ENCODE data around the gene ATP9A. TPM values are rescaled to one million over a fixed set of nuclear protein-coding genes. Genes with fewer than 3 reads are reported as not detected.
A peak's percentile ranks its signal among the peaks of the same experiment; 100 is the strongest.

ATP9A gene
- total and polyA plus RNA-seq, 3 donors from 2014 or later: 46.4 to 128 (median 89.3) TPM

DNA sequence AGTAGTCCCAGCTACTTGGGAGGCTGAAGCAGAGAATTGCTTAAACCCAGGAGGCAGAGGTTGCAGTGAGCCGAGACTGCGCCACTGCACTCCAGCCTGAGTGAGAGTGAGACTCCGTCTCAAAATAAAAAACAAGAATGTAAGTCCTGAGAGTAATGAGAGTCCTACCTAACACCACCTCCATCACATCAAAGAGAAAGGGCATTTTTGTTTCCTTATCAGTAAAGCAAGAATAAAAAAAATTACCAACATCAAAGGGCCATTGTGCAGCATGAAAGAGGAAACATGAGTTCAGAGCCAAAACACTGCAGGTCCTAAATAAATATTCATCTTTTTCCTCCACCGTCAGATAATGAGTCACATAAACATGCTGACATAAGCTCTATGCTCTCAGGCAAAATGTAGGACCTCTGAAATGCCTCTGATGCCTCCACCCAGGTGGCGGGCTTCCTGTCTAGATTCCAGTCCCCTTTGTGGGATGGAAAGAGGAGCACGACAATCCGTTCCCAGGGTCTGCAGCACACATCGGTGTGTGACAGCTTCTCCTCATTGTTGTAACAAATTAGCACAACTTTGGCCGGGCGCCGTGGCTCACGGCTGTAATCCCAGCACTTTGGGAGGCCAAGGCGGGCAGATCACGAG, 7.2 kb downstream of the ATP9A start:
- no peaks in the 10 kb centered on the region for H3K27me3 ChIP-seq
- H3K36me3 ChIP-seq (ENCODE audit: low read depth, missing control alignments): no peaks in the 10 kb centered on the region
- TF ChIP-seq CTCF (IDR thresholded peaks at IDR 0.05) (no peak), POLR2A (IDR thresholded peaks at IDR 0.05) (no peak)
- DNase-seq: no peak
- H3K9me3 ChIP-seq: no peaks in the 10 kb centered on the region
- WGBS, 2 donors: 60 to 66% methylated on average over 13 to 14 of the region's 14 CpGs
- H3K27ac ChIP-seq: peak overlapping the region; percentile 36 to 53
- intact Hi-C loops (cut with DNase I; ENCODE audit: low total_unique reads): no loop called here
- peaks cover 21% of the 10 kb centered on the region for H3K4me1 ChIP-seq
- H3K4me3 ChIP-seq: no peak overlapping the region

DNA sequence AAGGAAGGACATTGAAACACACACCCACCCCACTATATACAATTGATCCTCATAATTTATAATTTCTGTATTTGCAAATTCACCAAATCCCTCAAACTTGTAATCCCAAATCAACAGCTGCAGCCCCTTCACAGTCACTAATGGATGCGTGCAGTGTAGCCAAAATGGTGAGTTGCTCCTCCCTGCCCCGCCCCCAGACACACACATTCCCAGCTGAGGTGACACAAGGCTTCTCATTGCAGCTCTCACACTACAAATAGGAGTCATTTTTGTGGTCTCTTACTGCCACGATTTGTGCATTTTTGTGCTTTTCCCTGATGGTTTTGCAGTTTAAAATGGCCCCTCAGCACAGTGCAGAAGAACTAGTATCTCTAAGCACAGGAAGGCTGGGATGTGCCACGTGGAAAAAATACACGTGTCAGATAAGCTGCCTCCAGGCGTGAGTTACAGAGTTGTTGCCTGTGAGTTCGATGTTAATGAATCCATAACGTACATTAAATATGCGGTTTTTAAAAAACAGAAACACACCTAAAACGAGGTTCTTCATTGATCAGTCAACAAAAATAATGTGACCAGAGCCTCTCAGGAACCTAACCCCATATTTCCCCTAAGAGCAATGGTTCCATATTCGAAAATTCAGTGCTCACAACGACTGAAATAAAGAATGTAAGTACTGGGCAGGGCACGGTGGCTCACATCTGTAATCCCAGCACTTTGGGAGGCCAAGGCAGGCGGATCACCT, 8.2 kb downstream of the ATP9A start:
- WGBS, 2 donors: 86 to 89% methylated on average over 14 of the region's 14 CpGs
- peaks cover 21% of the 10 kb centered on the region for H3K4me1 ChIP-seq
- intact Hi-C loops (cut with DNase I; ENCODE audit: low total_unique reads): no loop called here

DNA sequence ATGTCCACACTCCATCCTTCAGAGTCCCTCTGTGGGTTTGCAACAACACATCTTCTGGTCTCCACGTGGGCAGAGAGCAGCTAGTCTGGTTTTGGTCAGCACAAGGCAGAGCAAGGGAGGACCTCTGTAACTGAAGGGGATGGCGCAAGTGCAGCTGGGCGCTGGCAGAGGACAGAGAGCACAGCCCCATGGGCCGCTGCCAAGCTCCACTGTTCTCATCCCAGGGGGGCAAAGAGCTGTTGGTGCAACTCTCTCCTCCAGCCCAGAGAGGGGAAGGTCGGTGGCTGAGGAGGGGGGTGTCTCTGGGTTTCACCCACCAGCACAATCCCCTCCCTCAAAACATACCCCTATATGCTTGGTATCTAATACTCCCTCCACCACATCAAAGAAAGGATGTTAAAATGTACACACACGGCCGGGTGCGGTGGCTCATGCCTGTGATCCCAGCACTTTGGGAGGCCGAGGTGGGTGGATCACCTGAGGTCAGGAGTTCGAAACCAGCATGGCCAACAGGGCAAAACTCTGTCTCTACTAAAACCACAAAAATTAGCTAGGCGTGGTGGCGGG, 9.1 kb downstream of the ATP9A start:
- H3K4me3 ChIP-seq: no peak overlapping the region
- H3K4me1 ChIP-seq: peaks cover 21% of the 10 kb centered on the region
- no peak for TF ChIP-seq POLR2A (IDR thresholded peaks at IDR 0.05)
- no peak for TF ChIP-seq CTCF (IDR thresholded peaks at IDR 0.05)
- WGBS, 2 donors: 79 to 85% methylated on average over 12 of the region's 12 CpGs
- H3K27ac ChIP-seq: peak overlapping the region; percentile 40 to 72
- no peaks in the 10 kb centered on the region for H3K27me3 ChIP-seq
- DNase-seq: peak; percentile 41
- intact Hi-C loops (cut with DNase I; ENCODE audit: low total_unique reads): no loop called here
- no peaks in the 10 kb centered on the region for H3K9me3 ChIP-seq
- no peaks in the 10 kb centered on the region for H3K36me3 ChIP-seq (ENCODE audit: low read depth, missing control alignments)

More for the DNA sequence above, 8.2 kb downstream of the ATP9A start:
- Histone ChIP-seq H3K27me3 (no peaks in the 10 kb centered on the region), H3K27ac (peak overlapping the region in 1 of 2 donors; percentile 62), H3K36me3 (ENCODE audit: low read depth, missing control alignments) (no peaks in the 10 kb centered on the region), H3K9me3 (no peaks in the 10 kb centered on the region), H3K4me3 (no peak overlapping the region)
- TF ChIP-seq POLR2A (IDR thresholded peaks at IDR 0.05) (no peak), CTCF (IDR thresholded peaks at IDR 0.05) (no peak)
- DNase-seq: no peak

GRCh38 chr20:51757226-51757625, 11.0 kb downstream of the ATP9A start:
- intact Hi-C loops (cut with DNase I; ENCODE audit: low total_unique reads): no loop called here
- peak; percentile 62 for DNase-seq
- Histone ChIP-seq H3K4me3 (no peak overlapping the region), H3K27ac (peak overlapping the region; percentile 57 to 72), H3K36me3 (ENCODE audit: low read depth, missing control alignments) (no peaks in the 10 kb centered on the region), H3K9me3 (no peaks in the 10 kb centered on the region), H3K4me1 (peaks cover 21% of the 10 kb centered on the region), H3K27me3 (no peaks in the 10 kb centered on the region)
- WGBS, 2 donors: 73 to 74% methylated on average over 10 of the region's 10 CpGs
- TF ChIP-seq CTCF (IDR thresholded peaks at IDR 0.05) (no peak), POLR2A (IDR thresholded peaks at IDR 0.05) (no peak)

All from testis (tissue), 3 donors.